ENCODE measurements around the gene GABPA. TPM values are rescaled to one million over a fixed set of nuclear protein-coding genes. Genes with fewer than 3 reads are reported as not detected.

The GABPA gene
- polyA plus RNA-seq, 1 experiment, result 8.5 TPM

DNA sequence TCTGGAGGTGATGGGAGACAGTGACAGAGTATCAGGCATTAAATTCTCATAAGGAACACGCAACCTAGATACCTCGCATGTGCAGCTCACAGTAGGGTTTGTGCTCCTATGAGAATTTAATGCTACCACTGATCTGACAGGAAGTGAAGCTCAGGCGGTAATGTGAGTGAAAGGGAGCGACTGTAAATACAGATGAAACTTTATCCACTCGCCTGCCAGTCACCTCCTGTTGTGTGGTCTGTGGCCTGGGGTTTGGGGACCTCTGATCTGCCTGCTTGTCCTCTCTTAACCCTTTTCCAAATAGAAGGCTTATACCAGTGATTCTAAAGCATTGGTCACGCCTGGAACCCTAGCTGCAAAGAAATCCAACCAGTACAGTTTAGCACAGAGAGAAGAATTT, 15.3 kb downstream of the GABPA start:
- Histone ChIP-seq H3K27me3 (ENCODE audit: control insufficient read depth, insufficient read depth, low read length) (no peaks in the 10 kb centered on the region), H3K4me3 (ENCODE audit: low read depth, low read length) (no peak overlapping the region), H3K36me3 (ENCODE audit: control insufficient read depth, insufficient read depth, low read length) (peaks cover 5% of the 10 kb centered on the region; the same call in 1 of the 2 replicates)
- TF ChIP-seq, protein P1, sequence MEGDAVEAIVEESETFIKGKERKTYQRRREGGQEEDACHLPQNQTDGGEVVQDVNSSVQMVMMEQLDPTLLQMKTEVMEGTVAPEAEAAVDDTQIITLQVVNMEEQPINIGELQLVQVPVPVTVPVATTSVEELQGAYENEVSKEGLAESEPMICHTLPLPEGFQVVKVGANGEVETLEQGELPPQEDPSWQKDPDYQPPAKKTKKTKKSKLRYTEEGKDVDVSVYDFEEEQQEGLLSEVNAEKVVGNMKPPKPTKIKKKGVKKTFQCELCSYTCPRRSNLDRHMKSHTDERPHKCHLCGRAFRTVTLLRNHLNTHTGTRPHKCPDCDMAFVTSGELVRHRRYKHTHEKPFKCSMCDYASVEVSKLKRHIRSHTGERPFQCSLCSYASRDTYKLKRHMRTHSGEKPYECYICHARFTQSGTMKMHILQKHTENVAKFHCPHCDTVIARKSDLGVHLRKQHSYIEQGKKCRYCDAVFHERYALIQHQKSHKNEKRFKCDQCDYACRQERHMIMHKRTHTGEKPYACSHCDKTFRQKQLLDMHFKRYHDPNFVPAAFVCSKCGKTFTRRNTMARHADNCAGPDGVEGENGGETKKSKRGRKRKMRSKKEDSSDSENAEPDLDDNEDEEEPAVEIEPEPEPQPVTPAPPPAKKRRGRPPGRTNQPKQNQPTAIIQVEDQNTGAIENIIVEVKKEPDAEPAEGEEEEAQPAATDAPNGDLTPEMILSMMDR (IDR thresholded peaks at IDR 0.05; ENCODE audit: insufficient read depth, low read depth, low read length), result no peak
- CTCF ChIA-PET, result no interaction called here
- POLR2A ChIA-PET, result no interaction called here
- no peak for DNase-seq (ENCODE audit: low read depth)

DNA sequence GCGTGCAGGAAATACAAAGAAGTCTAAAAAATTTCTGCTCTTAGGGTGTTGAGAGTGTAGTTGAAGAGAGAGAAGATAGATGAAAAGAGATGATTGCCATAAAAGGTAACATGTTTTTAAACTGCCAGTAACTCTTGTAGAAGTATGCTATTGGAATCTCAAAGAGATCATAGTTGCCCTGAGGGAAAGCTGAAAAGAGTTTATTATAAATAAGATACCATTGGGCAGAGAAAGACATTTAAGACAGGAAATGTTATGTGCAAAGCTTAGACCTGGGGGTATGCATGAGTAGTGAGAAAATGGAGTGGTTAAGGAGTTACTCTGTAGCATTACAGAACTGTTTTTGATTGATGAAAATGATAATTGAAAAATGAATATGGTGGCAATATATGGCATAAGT, 17.6 kb downstream of the GABPA start:
- CTCF ChIA-PET, result interaction anchor here (0.7 kb wide), 1 partner anchor 21 kb away, joined by 4 read pairs; no protein-coding TSS in a partner anchor

DNA sequence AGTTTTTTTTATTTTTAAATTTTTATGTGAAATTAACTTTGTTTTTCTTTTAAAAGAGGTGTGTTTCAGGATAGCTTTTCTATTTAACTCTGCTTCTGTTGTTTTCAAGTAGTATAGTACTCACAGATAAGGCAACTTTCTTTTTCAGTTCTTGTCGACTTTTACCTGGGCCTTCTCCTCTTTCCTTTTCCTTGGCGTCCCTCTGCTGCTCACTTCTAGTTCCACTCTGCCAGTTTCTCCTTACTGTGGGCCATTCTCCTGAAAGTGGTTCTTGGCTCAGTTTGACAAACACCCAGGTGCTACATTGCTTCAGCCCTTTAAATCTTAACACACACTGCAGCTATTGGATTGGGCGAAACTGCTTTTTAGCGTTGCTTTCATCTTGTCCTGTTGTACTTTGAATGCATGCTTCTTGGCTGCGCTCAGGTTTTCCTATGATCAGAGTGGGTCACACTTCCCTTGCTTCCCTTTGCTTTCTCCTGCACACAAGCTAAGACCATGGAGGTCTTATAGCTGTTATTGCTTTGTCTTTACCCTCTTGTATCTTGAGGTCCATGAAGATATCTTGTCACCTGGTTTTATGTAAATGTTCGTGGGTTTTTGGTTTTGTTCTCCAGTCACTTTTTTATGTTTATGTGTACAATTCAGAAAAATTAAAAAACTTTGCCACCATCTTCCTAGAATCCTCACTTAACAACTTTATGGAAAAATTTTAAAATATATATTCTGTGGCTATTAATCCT, 21.6 kb downstream of the GABPA start:
- Histone ChIP-seq H3K36me3 (ENCODE audit: control insufficient read depth, insufficient read depth, low read length) (peaks cover 2% of the 10 kb centered on the region; the same call in 1 of the 2 replicates), H3K27me3 (ENCODE audit: control insufficient read depth, insufficient read depth, low read length) (no peaks in the 10 kb centered on the region), H3K4me3 (ENCODE audit: low read depth, low read length) (no peak overlapping the region)
- ChIA-PET CTCF (no interaction called here), POLR2A (no interaction called here)
- TF ChIP-seq, protein P1 (IDR thresholded peaks at IDR 0.05; ENCODE audit: insufficient read depth, low read depth, low read length), result no peak
- no peak for DNase-seq (ENCODE audit: low read depth)

More for the DNA sequence above, 17.6 kb downstream of the GABPA start:
- H3K36me3 ChIP-seq (ENCODE audit: control insufficient read depth, insufficient read depth, low read length), result peaks cover 3% of the 10 kb centered on the region; the same call in 1 of the 2 replicates
- DNase-seq (ENCODE audit: low read depth), result no peak
- no peak overlapping the region for H3K4me3 ChIP-seq (ENCODE audit: low read depth, low read length)
- H3K27me3 ChIP-seq (ENCODE audit: control insufficient read depth, insufficient read depth, low read length), result no peaks in the 10 kb centered on the region
- TF ChIP-seq, protein P1 (IDR thresholded peaks at IDR 0.05; ENCODE audit: insufficient read depth, low read depth, low read length), result no peak
- POLR2A ChIA-PET, result no interaction called here

GRCh38 chr21:25757531-25757930, 22.8 kb downstream of the GABPA start:
- TF ChIP-seq, protein P1 (IDR thresholded peaks at IDR 0.05; ENCODE audit: insufficient read depth, low read depth, low read length), result no peak
- CTCF ChIA-PET, result no interaction called here

DNA sequence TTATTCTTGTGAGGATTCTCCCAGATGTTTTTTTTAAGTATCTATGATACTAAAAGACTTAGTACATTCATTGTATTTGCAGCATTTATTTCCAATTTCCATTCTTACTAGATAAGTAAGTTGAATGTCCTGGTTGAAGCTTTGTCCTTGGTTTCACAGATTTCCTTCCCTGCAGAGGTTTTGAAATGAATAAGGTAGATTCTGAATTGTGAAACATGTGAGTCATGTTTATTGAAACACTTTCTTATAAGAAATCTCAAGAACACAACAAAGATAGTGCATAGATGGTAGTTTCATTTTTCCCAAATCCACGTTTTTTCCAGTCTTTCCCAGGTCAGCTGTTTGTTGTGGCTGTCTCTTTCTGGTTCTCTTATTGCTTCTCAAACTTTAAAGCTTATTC, 24.8 kb downstream of the GABPA start:
- no peak overlapping the region for H3K4me3 ChIP-seq (ENCODE audit: low read depth, low read length)
- TF ChIP-seq, protein P1 (IDR thresholded peaks at IDR 0.05; ENCODE audit: insufficient read depth, low read depth, low read length), result no peak
- H3K36me3 ChIP-seq (ENCODE audit: control insufficient read depth, insufficient read depth, low read length), result peaks cover 3% of the 10 kb centered on the region
- POLR2A ChIA-PET, result interaction anchor here (0.5 kb wide), 1 partner anchor 18 kb away, joined by 4 read pairs; no protein-coding TSS in a partner anchor
- no peaks in the 10 kb centered on the region for H3K27me3 ChIP-seq (ENCODE audit: control insufficient read depth, insufficient read depth, low read length)
- CTCF ChIA-PET, result interaction anchor here (0.5 kb wide), 1 partner anchor 1260 kb away, joined by 3 read pairs; no protein-coding TSS in a partner anchor
- no peak for DNase-seq (ENCODE audit: low read depth)

More at GRCh38 chr21:25757531-25757930, 22.8 kb downstream of the GABPA start:
- Histone ChIP-seq H3K4me3 (ENCODE audit: low read depth, low read length) (no peak overlapping the region), H3K27me3 (ENCODE audit: control insufficient read depth, insufficient read depth, low read length) (no peaks in the 10 kb centered on the region), H3K36me3 (ENCODE audit: control insufficient read depth, insufficient read depth, low read length) (peaks cover 2% of the 10 kb centered on the region; the same call in 1 of the 2 replicates)
- no peak for DNase-seq (ENCODE audit: low read depth)
- POLR2A ChIA-PET, result interaction anchor here (0.7 kb wide), 1 partner anchor 11 kb away, joined by 3 read pairs; no protein-coding TSS in a partner anchor
